RWPE1 (cell line): ENCODE data around the gene SP140.
"Not testable (repeated sequence)": the region's sequence is repeated elsewhere in the genome, so short reads cannot be mapped to it uniquely, and the experiment has no call there.

Experiments
- CTCF ChIA-PET: fragments of 350-600 bp; sonication (Branson Sonifier 250); formaldehyde crosslinking; extraction: SDS; loops from one replicate; lab custom pipeline; 2021; lab: Yijun Ruan, JAX
- POLR2A ChIA-PET: fragments of 400-600 bp; formaldehyde crosslinking; extraction: SDS; loops from one replicate; lab custom pipeline; 2020; ENCODE audit warnings: antibody characterized with exemption; ENCODE audit not compliant: low non-redundant PET; lab: Yijun Ruan, JAX
- DNase-seq: peaks from one replicate; pipeline ENCODE4 v3.0.0; 2012; ENCODE audit warnings: low spot score
- H3K27ac ChIP-seq: fragments of 450-650 bp; 2 replicates; pipeline ENCODE4 v1.5.1; 2017
- TF ChIP-seq, protein P1 (sequence below): fragments of 450-650 bp; conservative IDR thresholded peaks from 2 replicates; pipeline ENCODE4 v1.5.1; 2017; ENCODE audit warnings: low read depth, mild to moderate bottlenecking

SP140 gene

DNA sequence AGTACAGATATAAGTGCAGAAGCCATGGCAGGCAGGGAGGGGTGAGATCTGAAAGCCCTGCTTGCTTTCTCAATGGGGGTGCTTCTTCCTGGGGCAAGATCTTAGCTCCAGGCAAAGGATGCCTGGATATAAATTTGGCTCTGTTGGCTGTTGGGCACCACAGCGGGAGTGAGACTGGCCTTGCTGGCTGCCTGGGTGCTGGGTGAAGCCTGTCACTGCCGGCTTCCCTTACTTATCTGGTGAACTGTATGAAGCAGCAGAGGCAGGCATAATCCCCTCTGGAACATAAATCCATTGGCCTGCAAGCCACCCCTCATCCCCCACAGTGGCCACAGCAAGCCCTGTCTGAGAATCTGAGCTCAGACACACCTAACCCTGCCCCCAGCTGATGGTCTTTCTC, 74.1 kb downstream of the SP140 start:
- TF ChIP-seq, protein P1, sequence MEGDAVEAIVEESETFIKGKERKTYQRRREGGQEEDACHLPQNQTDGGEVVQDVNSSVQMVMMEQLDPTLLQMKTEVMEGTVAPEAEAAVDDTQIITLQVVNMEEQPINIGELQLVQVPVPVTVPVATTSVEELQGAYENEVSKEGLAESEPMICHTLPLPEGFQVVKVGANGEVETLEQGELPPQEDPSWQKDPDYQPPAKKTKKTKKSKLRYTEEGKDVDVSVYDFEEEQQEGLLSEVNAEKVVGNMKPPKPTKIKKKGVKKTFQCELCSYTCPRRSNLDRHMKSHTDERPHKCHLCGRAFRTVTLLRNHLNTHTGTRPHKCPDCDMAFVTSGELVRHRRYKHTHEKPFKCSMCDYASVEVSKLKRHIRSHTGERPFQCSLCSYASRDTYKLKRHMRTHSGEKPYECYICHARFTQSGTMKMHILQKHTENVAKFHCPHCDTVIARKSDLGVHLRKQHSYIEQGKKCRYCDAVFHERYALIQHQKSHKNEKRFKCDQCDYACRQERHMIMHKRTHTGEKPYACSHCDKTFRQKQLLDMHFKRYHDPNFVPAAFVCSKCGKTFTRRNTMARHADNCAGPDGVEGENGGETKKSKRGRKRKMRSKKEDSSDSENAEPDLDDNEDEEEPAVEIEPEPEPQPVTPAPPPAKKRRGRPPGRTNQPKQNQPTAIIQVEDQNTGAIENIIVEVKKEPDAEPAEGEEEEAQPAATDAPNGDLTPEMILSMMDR, result no peak
- CTCF ChIA-PET, result interaction anchor here (0.9 kb wide), 1 partner anchor 299 kb away, joined by 3 read pairs; no protein-coding TSS in a partner anchor
- no peak for DNase-seq
- POLR2A ChIA-PET, result no interaction called here
- H3K27ac ChIP-seq, result no peak overlapping the region

DNA sequence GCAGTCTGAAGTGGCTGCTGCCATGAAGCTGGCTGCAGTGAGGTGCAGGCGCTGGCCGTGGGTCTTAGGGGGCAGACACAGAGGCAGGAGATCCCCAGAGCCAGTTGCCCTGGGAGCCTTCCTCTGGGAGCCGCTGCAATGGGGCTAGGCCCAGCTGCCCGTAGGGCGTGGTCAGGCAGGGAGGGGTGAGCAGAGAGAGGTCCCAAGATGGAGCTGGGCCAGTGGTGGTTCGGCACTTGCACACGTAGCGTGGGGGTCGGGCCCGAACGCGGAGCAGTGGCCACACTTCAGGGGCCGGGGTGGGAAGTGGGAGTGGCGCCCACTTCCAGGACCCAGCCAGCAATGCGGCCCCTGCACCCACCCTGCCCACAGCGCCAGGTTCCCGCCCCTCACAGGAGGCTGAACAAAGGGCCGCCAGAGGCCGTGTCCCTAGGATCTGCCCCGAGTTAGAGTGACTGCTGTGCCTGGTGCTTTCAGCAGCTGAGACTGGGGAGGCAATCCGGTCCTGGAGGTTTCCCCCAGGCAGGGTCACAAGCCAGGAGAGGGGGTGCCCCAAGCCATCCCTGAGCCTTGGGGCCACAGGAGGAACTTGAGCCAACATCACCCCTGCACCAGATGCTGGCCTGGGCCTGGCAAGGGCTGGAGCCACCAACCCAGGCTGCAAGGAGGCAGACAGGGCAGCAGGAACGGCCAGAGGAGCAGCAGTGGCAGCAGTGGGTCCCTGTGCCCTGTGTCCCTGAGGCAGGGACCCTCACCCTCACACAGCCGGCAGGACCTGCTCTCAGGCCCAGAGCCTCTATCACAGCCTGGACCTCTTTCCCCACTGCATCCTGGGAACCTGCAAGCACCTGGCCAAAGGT, 80.1 kb downstream of the SP140 start:
- no peak for DNase-seq
- POLR2A ChIA-PET, result no interaction called here
- CTCF ChIA-PET, result no interaction called here
- H3K27ac ChIP-seq, result no peak overlapping the region
- TF ChIP-seq, protein P1, result no peak

DNA sequence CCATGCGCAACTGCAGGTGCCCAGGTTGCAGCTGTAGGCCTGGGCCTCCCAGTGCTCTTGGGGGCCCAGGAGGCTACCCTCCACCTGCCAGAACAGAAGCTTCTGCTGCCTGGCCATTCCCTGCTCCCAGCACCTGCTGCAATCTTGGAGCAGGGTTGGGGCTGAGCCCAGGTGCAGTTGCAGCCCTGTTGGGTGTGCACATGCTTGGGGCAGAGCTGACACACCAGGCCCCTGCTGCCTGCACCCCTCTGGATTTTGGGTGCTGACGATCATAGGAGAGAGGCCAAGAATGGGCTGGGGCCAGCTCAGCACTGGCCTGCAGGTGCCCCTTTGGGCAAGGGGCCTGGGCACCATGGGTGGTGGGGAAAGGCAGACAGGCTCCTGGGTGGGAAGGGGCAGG, 80.9 kb downstream of the SP140 start:
- TF ChIP-seq, protein P1, result no peak
- ChIA-PET CTCF (no interaction called here), POLR2A (interaction anchor here (0.6 kb wide), 1 partner anchor 87 kb away, joined by 3 read pairs; no protein-coding TSS in a partner anchor)
- DNase-seq, result no peak
- H3K27ac ChIP-seq, result no peak overlapping the region

DNA sequence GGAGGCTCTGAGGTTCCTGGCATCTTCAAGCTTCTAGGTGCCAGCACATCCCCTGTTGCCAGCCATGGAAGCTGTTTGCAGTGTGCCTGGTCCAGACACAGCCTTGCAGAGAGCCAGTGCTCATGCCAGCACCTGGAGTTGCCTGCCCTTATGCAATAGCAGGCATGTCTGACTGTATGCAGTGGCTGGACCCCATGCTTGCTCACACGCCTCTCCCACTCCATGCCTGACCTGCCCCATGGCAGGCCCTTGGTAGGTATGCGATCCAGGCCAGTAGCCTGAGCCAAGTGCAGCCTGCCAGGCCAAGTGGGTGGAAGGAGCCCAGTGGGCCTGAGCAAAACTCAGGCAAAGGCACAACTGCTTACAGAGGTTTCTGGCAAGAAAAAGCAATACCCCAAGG, 81.9 kb downstream of the SP140 start:
- POLR2A ChIA-PET, result no interaction called here
- TF ChIP-seq, protein P1, result no peak
- H3K27ac ChIP-seq, result no peak overlapping the region
- DNase-seq, result no peak
- CTCF ChIA-PET, result no interaction called here

DNA sequence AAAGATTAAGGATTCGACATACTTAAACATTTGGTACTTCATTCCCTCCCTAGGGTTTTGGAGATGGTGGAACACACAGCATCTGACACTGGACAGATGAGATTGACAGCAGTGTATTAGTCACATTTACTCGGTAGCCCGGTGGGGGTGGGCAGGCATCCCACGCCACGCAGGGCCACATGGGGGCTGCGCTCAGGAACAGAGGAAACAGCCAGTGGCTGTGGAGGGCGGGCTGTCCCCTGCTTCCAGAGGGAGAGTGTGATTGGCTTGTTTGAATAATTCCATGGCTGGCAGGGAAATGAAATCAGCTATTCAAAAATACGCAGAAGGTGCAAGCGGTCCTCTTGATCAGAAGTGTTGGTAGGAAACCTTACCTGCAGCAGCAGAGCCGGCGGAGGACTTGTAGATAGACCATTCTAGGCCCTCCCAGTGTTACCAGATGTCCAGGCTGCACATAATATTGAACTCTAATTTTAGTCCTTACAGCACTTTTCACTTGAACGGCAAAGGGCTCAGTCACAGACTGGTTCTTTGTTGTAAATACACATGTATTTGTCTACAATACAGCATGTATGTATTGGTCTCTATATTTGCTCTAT, 83.0 kb downstream of the SP140 start:
- ChIA-PET CTCF (no interaction called here), POLR2A (no interaction called here)
- H3K27ac ChIP-seq, result no peak overlapping the region
- TF ChIP-seq, protein P1, result no peak
- DNase-seq, result no peak

DNA sequence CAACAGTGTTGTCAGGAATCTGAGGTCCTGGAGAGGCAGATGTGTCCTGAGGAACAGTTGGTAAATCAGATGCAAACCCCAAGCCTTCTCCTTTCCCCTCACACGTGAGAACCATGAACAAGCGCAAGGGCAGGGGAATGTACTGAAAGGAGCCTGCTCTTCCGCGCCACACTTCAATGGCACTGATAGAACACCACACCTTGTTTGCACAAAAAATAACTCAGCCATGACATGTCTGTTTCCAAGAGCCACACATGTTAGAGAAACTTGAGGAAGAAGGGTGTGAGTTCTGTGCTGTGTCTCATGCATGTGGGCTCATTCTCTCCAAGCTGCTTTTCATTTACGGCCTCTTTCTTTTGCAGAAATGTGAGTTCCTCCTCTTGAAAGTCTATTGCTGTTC, 85.3 kb downstream of the SP140 start:
- POLR2A ChIA-PET, H3K27ac ChIP-seq, CTCF ChIA-PET, DNase-seq: not testable (repeated sequence)

DNA sequence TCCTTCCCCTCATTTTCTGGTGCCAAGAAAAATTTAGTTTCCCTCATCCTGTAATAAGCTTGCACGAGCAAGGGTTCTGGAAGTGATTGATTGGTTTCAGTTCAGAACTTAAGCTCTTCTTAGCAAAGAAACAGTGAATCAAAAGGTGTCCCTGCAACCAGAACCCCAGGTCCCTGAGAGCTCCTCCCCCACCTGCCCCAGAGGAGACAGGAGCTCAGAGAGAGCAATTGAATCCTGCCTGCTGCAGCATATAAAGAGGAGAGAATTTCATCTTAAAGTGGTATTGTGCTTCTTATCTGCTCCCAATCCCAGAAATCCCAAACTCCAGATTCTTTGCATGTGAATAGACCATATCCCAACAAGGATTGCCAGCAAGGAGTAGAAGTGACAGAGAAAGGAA, 86.1 kb downstream of the SP140 start:
- H3K27ac ChIP-seq, DNase-seq, CTCF ChIA-PET, POLR2A ChIA-PET: not testable (repeated sequence)
